MM.1S (cell line): ENCODE results near the gene MID1.
"Not testable (repeated sequence)": the region's sequence is repeated elsewhere in the genome, so short reads cannot be mapped to it uniquely, and the experiment has no call there.

Source experiments
- DNase-seq: peaks from one replicate; pipeline ENCODE4 v3.0.0-alpha.2; 2015
- H2AFZ ChIP-seq: fragments of 300-600 bp; sonication (generic); 2 replicates; pipeline ENCODE4 v1.6.0; 2016; ENCODE audit warnings: antibody characterized with exemption, low read length
- H3F3A ChIP-seq: fragments of 300-600 bp; sonication (generic); 2 replicates; pipeline ENCODE4 v1.6.1; 2016; ENCODE audit warnings: mild to moderate bottlenecking, antibody characterized with exemption, low read length, moderate library complexity, mixed read lengths; ENCODE audit not compliant: insufficient read depth
- H3K27ac ChIP-seq: fragments of 300-600 bp; sonication (generic); 2 replicates; pipeline ENCODE4 v1.5.1; 2016; ENCODE audit warnings: mild to moderate bottlenecking, low read length
- H3K27me3 ChIP-seq: fragments of 300-600 bp; sonication (generic); replicated peaks from 2 replicates; pipeline ENCODE4 v1.6.0; 2016; ENCODE audit warnings: low read length; ENCODE audit not compliant: insufficient read depth
- H3K36me3 ChIP-seq: fragments of 300-600 bp; sonication (generic); replicated peaks from 2 replicates; pipeline ENCODE4 v1.6.1; 2016; ENCODE audit warnings: mild to moderate bottlenecking, low read length, mixed read lengths; ENCODE audit not compliant: insufficient read depth
- H3K4me1 ChIP-seq: fragments of 300-600 bp; sonication (generic); 2 replicates; pipeline ENCODE4 v1.6.1; 2016; ENCODE audit warnings: low read length, mixed read lengths
- H3K4me2 ChIP-seq: fragments of 300-600 bp; sonication (generic); 2 replicates; pipeline ENCODE4 v1.6.0; 2016; ENCODE audit warnings: low read depth, low read length
- H3K4me3 ChIP-seq: fragments of 300-600 bp; sonication (generic); 2 replicates; pipeline ENCODE4 v1.5.1; 2016; ENCODE audit warnings: low read length, mixed read lengths
- H3K79me2 ChIP-seq: fragments of 300-600 bp; sonication (generic); 2 replicates; pipeline ENCODE4 v1.6.1; 2016; ENCODE audit warnings: mixed run types, low read length, mixed read lengths
- H3K9ac ChIP-seq: fragments of 300-600 bp; sonication (generic); 2 replicates; pipeline ENCODE4 v1.6.1; 2016; ENCODE audit warnings: low read length, mixed read lengths
- H3K9me2 ChIP-seq: fragments of 300-600 bp; sonication (generic); replicated peaks from 2 replicates; pipeline ENCODE4 v1.6.1; 2016; ENCODE audit warnings: mild to moderate bottlenecking, low read length, mixed read lengths; ENCODE audit not compliant: insufficient read depth
- H3K9me3 ChIP-seq: fragments of 300-600 bp; sonication (generic); replicated peaks from 2 replicates; pipeline ENCODE4 v1.6.1; 2016; ENCODE audit warnings: mild to moderate bottlenecking, low read length, mixed read lengths; ENCODE audit not compliant: insufficient read depth
- H4K20me1 ChIP-seq: fragments of 300-600 bp; sonication (generic); 2 replicates; pipeline ENCODE4 v1.6.1; 2016; ENCODE audit warnings: mild to moderate bottlenecking, low read length, moderate library complexity, mixed read lengths; ENCODE audit not compliant: insufficient read depth
- EZH2 ChIP-seq: fragments of 300-600 bp; sonication (generic); optimal IDR thresholded peaks from 2 replicates; pipeline ENCODE3; 2017; ENCODE audit warnings: low read depth, mild to moderate bottlenecking, antibody characterized with exemption, low read length, mixed read lengths
- EZH2phosphoT487 ChIP-seq: fragments of 300-600 bp; sonication (generic); IDR thresholded peaks from 2 replicates; pipeline ENCODE4 v1.6.1; 2018; ENCODE audit warnings: antibody characterized with exemption, low read length
- TF ChIP-seq, protein P1 (sequence below): fragments of 300-600 bp; sonication (generic); IDR thresholded peaks from 2 replicates; pipeline ENCODE4 v1.5.1; 2016; ENCODE audit warnings: antibody characterized with exemption, low read length, mixed read lengths

MID1 gene

DNA sequence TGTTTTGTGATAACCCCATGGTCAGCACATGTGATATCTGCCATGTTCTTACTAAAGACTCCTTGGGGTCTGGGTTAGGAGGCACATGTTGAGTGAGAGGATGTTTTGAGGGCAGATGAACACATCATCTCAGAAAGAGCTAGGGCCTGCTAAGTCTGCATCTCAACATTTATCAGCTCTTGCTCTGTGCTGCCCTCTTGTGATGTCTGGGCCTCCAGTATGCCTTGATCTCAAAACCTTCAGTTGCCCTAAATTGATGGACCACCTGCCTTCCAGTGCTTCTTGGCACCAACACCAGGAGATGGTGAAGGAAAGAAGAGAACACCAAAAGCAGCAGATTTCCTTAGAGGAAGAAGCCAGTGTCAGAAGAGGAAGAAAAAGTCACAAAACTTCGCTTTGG is 22.5 kb downstream of the MID1 start:
- Histone ChIP-seq H3K4me2 (no peak overlapping the region), H3K4me1 (no peaks in the 10 kb centered on the region), H3K79me2 (no peaks in the 10 kb centered on the region), H3F3A (no peaks in the 10 kb centered on the region), H3K9me2 (no peaks in the 10 kb centered on the region), H3K36me3 (no peaks in the 10 kb centered on the region), H2AFZ (no peak overlapping the region), H3K4me3 (no peak overlapping the region), H3K9me3 (no peaks in the 10 kb centered on the region), H3K27me3 (no peaks in the 10 kb centered on the region), H3K27ac (no peak overlapping the region), H4K20me1 (no peaks in the 10 kb centered on the region), H3K9ac (no peak overlapping the region)
- TF ChIP-seq, protein P1, sequence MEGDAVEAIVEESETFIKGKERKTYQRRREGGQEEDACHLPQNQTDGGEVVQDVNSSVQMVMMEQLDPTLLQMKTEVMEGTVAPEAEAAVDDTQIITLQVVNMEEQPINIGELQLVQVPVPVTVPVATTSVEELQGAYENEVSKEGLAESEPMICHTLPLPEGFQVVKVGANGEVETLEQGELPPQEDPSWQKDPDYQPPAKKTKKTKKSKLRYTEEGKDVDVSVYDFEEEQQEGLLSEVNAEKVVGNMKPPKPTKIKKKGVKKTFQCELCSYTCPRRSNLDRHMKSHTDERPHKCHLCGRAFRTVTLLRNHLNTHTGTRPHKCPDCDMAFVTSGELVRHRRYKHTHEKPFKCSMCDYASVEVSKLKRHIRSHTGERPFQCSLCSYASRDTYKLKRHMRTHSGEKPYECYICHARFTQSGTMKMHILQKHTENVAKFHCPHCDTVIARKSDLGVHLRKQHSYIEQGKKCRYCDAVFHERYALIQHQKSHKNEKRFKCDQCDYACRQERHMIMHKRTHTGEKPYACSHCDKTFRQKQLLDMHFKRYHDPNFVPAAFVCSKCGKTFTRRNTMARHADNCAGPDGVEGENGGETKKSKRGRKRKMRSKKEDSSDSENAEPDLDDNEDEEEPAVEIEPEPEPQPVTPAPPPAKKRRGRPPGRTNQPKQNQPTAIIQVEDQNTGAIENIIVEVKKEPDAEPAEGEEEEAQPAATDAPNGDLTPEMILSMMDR: peak; percentile 43
- TF ChIP-seq EZH2phosphoT487: no peak
- DNase-seq: no peak

DNA sequence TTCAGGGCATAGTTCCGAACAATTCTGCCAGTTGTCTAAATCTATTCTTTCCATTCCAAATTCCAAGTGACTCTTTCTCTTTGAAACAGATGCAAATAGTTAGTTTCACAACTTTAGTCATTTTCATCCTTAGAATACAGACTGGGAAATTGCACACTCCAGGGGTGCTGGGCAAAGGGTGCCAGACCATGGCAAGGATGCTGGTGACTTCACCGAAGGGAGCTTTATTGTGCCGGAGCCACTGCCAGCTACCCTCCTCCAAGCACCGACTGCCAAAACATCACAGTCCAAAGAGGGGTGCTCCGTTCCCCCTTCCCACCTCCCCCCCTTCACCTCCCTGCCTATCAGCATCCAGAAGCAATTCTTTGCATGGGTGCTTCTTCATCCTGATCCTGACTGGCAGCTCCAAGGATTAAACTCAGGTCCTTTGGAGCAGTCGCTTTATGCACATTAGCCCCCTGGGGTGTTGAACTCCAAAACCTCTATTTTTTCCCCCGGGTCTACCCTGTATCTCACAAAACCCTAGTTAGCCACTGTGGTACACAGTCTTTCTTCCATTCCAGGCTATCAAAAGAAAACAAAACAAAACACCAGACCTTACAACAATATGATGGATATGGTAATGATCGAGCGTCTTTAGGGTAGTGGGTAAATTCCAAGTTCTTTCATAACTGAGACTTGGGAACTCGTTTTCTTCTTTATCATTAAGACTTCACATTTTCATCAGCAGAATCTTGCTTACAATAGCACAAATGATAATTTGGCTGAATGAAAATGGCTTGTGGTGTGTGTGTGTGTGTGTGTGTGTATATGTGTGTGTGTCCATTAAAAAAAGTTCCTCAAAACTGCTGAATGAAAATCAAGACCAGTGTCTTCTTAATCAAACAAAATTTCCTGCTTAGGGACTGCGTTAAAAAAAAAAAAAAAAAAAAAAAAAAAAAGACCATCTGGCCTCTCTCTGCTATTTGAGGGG is 28.7 kb downstream of the MID1 start:
- Histone ChIP-seq H3F3A (no peaks in the 10 kb centered on the region), H3K27me3 (no peaks in the 10 kb centered on the region), H3K36me3 (no peaks in the 10 kb centered on the region), H3K4me3 (no peak overlapping the region), H3K9me3 (no peaks in the 10 kb centered on the region), H2AFZ (no peak overlapping the region), H3K9me2 (no peaks in the 10 kb centered on the region), H3K4me1 (no peaks in the 10 kb centered on the region), H3K9ac (no peak overlapping the region), H3K4me2 (no peak overlapping the region), H4K20me1 (no peaks in the 10 kb centered on the region), H3K79me2 (no peaks in the 10 kb centered on the region), H3K27ac (no peak overlapping the region)
- TF ChIP-seq EZH2: no peak
- TF ChIP-seq, protein P1: no peak
- TF ChIP-seq EZH2phosphoT487: no peak
- no peak for DNase-seq

DNA sequence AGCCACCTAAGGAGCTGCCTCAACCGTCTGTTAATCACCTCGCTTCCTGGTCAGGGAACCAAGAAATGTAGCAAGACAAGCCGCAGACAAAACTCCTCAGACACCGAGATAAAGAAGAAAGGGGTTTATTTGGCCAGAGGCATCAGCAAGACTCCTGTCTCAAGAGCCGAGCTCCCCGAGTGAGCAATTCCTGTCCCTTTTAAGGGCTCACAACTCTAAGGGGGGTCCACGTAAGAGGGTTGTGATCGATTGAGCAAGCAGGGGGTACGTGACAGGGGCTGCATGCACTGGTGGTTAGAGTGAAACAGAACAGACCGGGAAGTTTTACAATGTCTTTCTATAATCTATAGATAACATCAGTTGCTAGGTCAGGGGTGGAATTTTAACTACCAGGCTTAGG is 30.6 kb downstream of the MID1 start:
- not testable (repeated sequence) for H3K4me2 ChIP-seq, H3K79me2 ChIP-seq, H3F3A ChIP-seq, H3K9ac ChIP-seq, H3K4me3 ChIP-seq, H3K9me2 ChIP-seq, H3K27me3 ChIP-seq, H2AFZ ChIP-seq, H3K36me3 ChIP-seq, DNase-seq, H3K27ac ChIP-seq, H3K4me1 ChIP-seq, H3K9me3 ChIP-seq, H4K20me1 ChIP-seq

DNA sequence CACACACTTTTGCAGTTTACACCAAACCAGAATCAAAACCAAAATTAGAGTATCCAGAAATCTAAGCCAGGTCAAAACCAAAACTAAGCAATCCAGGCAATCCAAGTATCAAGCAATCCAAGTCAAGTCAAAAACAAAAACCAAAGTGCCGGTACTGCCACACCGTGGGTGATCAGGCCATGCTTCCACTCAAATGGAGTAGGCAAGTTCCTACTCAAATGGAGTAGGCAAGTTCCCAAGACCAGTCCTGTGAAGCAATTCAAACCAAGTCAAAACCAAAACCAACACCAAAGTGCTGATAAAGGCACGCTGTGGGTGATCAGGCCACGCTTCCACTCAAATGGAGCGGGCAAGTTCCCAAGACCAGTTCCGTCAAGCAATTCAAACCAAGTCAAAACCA is 31.3 kb downstream of the MID1 start:
- no peaks in the 10 kb centered on the region for H4K20me1 ChIP-seq
- no peak overlapping the region for H2AFZ ChIP-seq
- no peaks in the 10 kb centered on the region for H3K27me3 ChIP-seq
- no peaks in the 10 kb centered on the region for H3K4me1 ChIP-seq
- no peaks in the 10 kb centered on the region for H3F3A ChIP-seq
- no peak overlapping the region for H3K9ac ChIP-seq
- no peak overlapping the region for H3K4me2 ChIP-seq
- H3K4me3 ChIP-seq: no peak overlapping the region
- H3K27ac ChIP-seq: no peak overlapping the region
- H3K79me2 ChIP-seq: no peaks in the 10 kb centered on the region
- TF ChIP-seq EZH2phosphoT487 (no peak), EZH2 (no peak)
- TF ChIP-seq, protein P1: no peak
- H3K9me3 ChIP-seq: no peaks in the 10 kb centered on the region
- no peaks in the 10 kb centered on the region for H3K9me2 ChIP-seq
- H3K36me3 ChIP-seq: no peaks in the 10 kb centered on the region
- no peak for DNase-seq

DNA sequence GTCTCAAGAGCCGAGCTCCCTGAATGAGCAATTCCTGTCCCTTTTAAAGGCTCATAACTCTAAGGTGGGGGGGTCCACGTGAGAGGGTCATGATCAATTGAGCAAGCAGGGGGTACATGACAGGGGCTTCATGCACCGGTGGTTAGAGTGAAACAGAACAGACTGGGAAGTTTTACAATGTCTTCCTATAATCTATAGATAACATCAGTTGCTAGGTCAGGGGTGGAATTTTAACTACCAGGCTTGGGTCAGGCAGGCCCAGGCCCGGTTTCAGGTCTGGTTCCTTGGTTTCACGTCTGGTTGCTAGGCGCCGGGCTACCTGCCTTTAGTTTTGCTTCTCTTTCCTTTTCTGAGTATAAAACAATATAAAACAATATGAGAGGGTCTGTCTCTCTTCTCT is 35.5 kb downstream of the MID1 start:
- H3K27me3 ChIP-seq, H3K36me3 ChIP-seq, H2AFZ ChIP-seq, H3K27ac ChIP-seq, H4K20me1 ChIP-seq, H3K9me3 ChIP-seq, H3K9me2 ChIP-seq, H3K4me2 ChIP-seq, H3K79me2 ChIP-seq, H3K9ac ChIP-seq, H3K4me3 ChIP-seq, H3K4me1 ChIP-seq, H3F3A ChIP-seq, DNase-seq: not testable (repeated sequence)
